ENCODE results near the gene CDH11. TPM values are rescaled to one million over a fixed set of nuclear protein-coding genes. Genes with fewer than 3 reads are reported as not detected.
A peak's percentile ranks its signal among the peaks of the same experiment; 100 is the strongest.

Gene CDH11
- total RNA-seq, 4 donors from 2014 or later: 4.0 to 14.2 (median 8.6) TPM

GRCh38 chr16:65077181-65077580 is 44.7 kb downstream of the CDH11 start:
- Histone ChIP-seq H3K27me3 (no peaks in the 10 kb centered on the region), H3K4me1 (peaks cover 2% of the 10 kb centered on the region in 2 donors), H3K27ac (no peak overlapping the region), H3K4me3 (no peak overlapping the region), H3K36me3 (no peaks in the 10 kb centered on the region), H3K9me3 (no peaks in the 10 kb centered on the region)
- intact Hi-C loops (cut with DNase I; ENCODE audit: low total_unique reads) (loop anchor here (10.0 kb wide), 1 partner anchor 958 kb away; no protein-coding TSS in a partner anchor), in situ Hi-C loops (cut with MboI; ENCODE audit: low sequenced_read_pairs in 4 of 4) (loop anchor here in 1 of 4 donors (25.0 kb wide), 1 partner anchor 960 kb away; no protein-coding TSS in a partner anchor)
- DNase-seq (no peak), ATAC-seq (no peak)
- TF ChIP-seq POLR2A (IDR thresholded peaks at IDR 0.05) (no peak), CTCF (IDR thresholded peaks at IDR 0.05 in 4 of 5, conservative IDR thresholded peaks at IDR 0.05 in 1 of 5) (no peak)

- ATAC-seq (no peak), DNase-seq (no peak)
- no peaks in the 10 kb centered on the region for H3K27me3 ChIP-seq
- TF ChIP-seq CTCF (IDR thresholded peaks at IDR 0.05 in 4 of 5, conservative IDR thresholded peaks at IDR 0.05 in 1 of 5): no peak
- in situ Hi-C loops (cut with MboI; ENCODE audit: low sequenced_read_pairs in 4 of 4) (loop anchor here in 1 of 4 donors (25.0 kb wide), 1 partner anchor 961 kb away; no protein-coding TSS in a partner anchor), intact Hi-C loops (cut with DNase I; ENCODE audit: low total_unique reads) (loop anchor here (10.0 kb wide), 1 partner anchor 959 kb away; no protein-coding TSS in a partner anchor)
- H3K4me1 ChIP-seq: peaks cover 11 to 13% of the 10 kb centered on the region in 2 donors
- no peaks in the 10 kb centered on the region for H3K9me3 ChIP-seq
- no peaks in the 10 kb centered on the region for H3K36me3 ChIP-seq
- no peak overlapping the region for H3K27ac ChIP-seq
- H3K4me3 ChIP-seq: no peak overlapping the region
Observed at GRCh38 chr16:65075877-65076276, 46.0 kb downstream of the CDH11 start.

GRCh38 chr16:65071433-65072311 is 50.2 kb downstream of the CDH11 start:
- Histone ChIP-seq H3K27ac (peak overlapping the region; percentile 86 to 93 (median 92)), H3K36me3 (no peaks in the 10 kb centered on the region), H3K27me3 (no peaks in the 10 kb centered on the region), H3K4me1 (peaks cover 36 to 45% of the 10 kb centered on the region in 2 donors), H3K9me3 (no peaks in the 10 kb centered on the region), H3K4me3 (peak overlapping the region; percentile 34 to 56 (median 42))
- ATAC-seq (peak; percentile 80), DNase-seq (peak; percentile 86 to 89)
- TF ChIP-seq POLR2A (IDR thresholded peaks at IDR 0.05) (peak; percentile 36 to 46), CTCF (IDR thresholded peaks at IDR 0.05 in 4 of 5, conservative IDR thresholded peaks at IDR 0.05 in 1 of 5) (no peak)
- in situ Hi-C loops (cut with MboI; ENCODE audit: low sequenced_read_pairs in 4 of 4): no loop called here
- intact Hi-C loops (cut with DNase I; ENCODE audit: low total_unique reads): loop anchor here (5.0 to 10.0 kb wide), 3 partner anchors 819 to 963 kb away; no protein-coding TSS in a partner anchor

GRCh38 chr16:65070831-65071432 is 50.9 kb downstream of the CDH11 start:
- Histone ChIP-seq H3K4me1 (peaks cover 36 to 45% of the 10 kb centered on the region in 2 donors), H3K36me3 (no peaks in the 10 kb centered on the region), H3K27ac (peak overlapping the region; percentile 86 to 93 (median 92)), H3K9me3 (no peaks in the 10 kb centered on the region), H3K4me3 (peak overlapping the region; percentile 34 to 56 (median 42)), H3K27me3 (no peaks in the 10 kb centered on the region)
- in situ Hi-C loops (cut with MboI; ENCODE audit: low sequenced_read_pairs in 4 of 4) (no loop called here), intact Hi-C loops (cut with DNase I; ENCODE audit: low total_unique reads) (loop anchor here (5.0 to 10.0 kb wide), 3 partner anchors 819 to 964 kb away; no protein-coding TSS in a partner anchor)
- peak in 1 of 2 donors; percentile 35 for TF ChIP-seq POLR2A (IDR thresholded peaks at IDR 0.05)
- no peak for TF ChIP-seq CTCF (IDR thresholded peaks at IDR 0.05 in 4 of 5, conservative IDR thresholded peaks at IDR 0.05 in 1 of 5)
- ATAC-seq (peak; percentile 78), DNase-seq (peak; percentile 85 to 92)

All from gastrocnemius medialis (tissue), 4 donors.